Prostate gland (tissue), 2 donors: ENCODE measurements around the gene INAFM1. TPM values are rescaled to one million over a fixed set of nuclear protein-coding genes. Genes with fewer than 3 reads are reported as not detected.

Source experiments
- DNase-seq: peaks from one replicate; pipeline ENCODE4 v3.0.0-alpha.2; 2019; ENCODE audit warnings: low spot score
- H3K27ac ChIP-seq, 2 donors: fragments of 200-600 bp; sonication (generic); 2 replicates each; pipeline ENCODE4 v1.5.1; 2017 to 2019
- H3K27me3 ChIP-seq: fragments of 200-600 bp; sonication (generic); replicated peaks from 2 replicates; pipeline ENCODE4 v1.5.1; 2019; ENCODE audit not compliant: insufficient read depth
- H3K36me3 ChIP-seq, 2 donors: fragments of 200-600 bp; sonication (generic); 1 replicate in 1 of 2; 2 replicates in 1 of 2; pipeline versions ENCODE4 v1.5.1 to v1.8.1; 2017 to 2019
- H3K4me1 ChIP-seq: fragments of 200-600 bp; sonication (generic); replicated peaks from 2 replicates; pipeline ENCODE4 v1.5.1; 2019
- H3K4me3 ChIP-seq, 2 donors: fragments of 200-600 bp; sonication (generic); 2 replicates each; pipeline ENCODE4 v1.5.1; 2017 to 2019
- H3K9me3 ChIP-seq: fragments of 200-600 bp; sonication (generic); 2 replicates; pipeline ENCODE4 v1.5.1; 2017
- POLR2A ChIP-seq: fragments of 450-650 bp; IDR thresholded peaks from one replicate; pipeline ENCODE4 v1.6.1; 2016; ENCODE audit warnings: antibody characterized with exemption, mild to moderate bottlenecking
- POLR2AphosphoS5 ChIP-seq: sonication (generic); formaldehyde crosslinking; IDR thresholded peaks from one replicate; pipeline ENCODE4 v1.6.1; 2017; ENCODE audit warnings: antibody characterized with exemption
- WGBS: methylation state at CpG from one replicate; pipeline ENCODE4 v1.1.5; 2018; 5-methylcytosine and 5-hydroxymethylcytosine counted together
- intact Hi-C: fragments of 100-400 bp; cut with DNase I; formaldehyde crosslinking; loops from one replicate; pipeline ENCODE4 v1.14.2; 2022
- total RNA-seq, 2 donors: library from RNA; depleted of rRNA; stranded (reverse); fragments of >200 nt; gene quantifications; one replicate each; pipeline ENCODE4 v1.1.0, GENCODE V29; 2016
- TF ChIP-seq, protein P1 (sequence below), 4 experiments: fragments of 200-600 bp in 2 of 4; fragments of 450-650 bp in 2 of 4; sonication (generic) in 2 of 4; IDR thresholded peaks; 1 replicate in 3 of 4; 2 replicates in 1 of 4; pipeline ENCODE4 v1.5.1; 2016 to 2019; ENCODE audit warnings: antibody characterized with exemption in 4 of 4, mild to moderate bottlenecking in 2 of 4, moderate library complexity in 2 of 4

Gene INAFM1
- total RNA-seq, 2 donors from 2014 or later, result 11.4 to 30.2 TPM

DNA sequence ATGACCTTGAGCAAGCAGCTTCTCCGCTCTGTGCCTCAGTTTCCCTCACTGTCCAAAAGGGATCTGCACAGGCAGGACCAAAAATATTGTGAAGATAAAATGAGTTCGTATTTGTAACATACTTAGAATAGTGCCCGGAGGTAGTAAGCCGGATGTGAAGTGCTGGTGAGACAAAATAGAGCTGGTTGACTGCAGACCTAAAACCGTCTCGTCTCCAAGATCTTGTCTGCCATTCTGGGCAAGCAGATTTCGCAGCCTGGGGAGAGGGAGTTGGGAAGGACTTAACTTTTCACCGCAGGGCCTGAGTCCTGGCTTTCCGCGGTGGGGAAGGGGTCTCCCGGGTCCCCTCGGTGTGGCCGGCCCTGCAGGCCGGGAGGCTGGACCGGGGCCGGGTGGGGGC lies 35.5 kb upstream of the INAFM1 start:
- 10% methylated on average over 13 of the region's 16 CpGs for WGBS
- Histone ChIP-seq H3K9me3 (no peaks in the 10 kb centered on the region), H3K27me3 (no peaks in the 10 kb centered on the region), H3K4me3 (peak overlapping the region; percentile 3 to 26), H3K27ac (no peak overlapping the region), H3K4me1 (no peaks in the 10 kb centered on the region), H3K36me3 (no peaks in the 10 kb centered on the region)
- DNase-seq, result no peak
- no peak for TF ChIP-seq POLR2A
- TF ChIP-seq POLR2AphosphoS5, result no peak
- TF ChIP-seq, protein P1, sequence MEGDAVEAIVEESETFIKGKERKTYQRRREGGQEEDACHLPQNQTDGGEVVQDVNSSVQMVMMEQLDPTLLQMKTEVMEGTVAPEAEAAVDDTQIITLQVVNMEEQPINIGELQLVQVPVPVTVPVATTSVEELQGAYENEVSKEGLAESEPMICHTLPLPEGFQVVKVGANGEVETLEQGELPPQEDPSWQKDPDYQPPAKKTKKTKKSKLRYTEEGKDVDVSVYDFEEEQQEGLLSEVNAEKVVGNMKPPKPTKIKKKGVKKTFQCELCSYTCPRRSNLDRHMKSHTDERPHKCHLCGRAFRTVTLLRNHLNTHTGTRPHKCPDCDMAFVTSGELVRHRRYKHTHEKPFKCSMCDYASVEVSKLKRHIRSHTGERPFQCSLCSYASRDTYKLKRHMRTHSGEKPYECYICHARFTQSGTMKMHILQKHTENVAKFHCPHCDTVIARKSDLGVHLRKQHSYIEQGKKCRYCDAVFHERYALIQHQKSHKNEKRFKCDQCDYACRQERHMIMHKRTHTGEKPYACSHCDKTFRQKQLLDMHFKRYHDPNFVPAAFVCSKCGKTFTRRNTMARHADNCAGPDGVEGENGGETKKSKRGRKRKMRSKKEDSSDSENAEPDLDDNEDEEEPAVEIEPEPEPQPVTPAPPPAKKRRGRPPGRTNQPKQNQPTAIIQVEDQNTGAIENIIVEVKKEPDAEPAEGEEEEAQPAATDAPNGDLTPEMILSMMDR (IDR thresholded peaks at IDR 0.05), result no peak
- intact Hi-C loops, result no loop called here

DNA sequence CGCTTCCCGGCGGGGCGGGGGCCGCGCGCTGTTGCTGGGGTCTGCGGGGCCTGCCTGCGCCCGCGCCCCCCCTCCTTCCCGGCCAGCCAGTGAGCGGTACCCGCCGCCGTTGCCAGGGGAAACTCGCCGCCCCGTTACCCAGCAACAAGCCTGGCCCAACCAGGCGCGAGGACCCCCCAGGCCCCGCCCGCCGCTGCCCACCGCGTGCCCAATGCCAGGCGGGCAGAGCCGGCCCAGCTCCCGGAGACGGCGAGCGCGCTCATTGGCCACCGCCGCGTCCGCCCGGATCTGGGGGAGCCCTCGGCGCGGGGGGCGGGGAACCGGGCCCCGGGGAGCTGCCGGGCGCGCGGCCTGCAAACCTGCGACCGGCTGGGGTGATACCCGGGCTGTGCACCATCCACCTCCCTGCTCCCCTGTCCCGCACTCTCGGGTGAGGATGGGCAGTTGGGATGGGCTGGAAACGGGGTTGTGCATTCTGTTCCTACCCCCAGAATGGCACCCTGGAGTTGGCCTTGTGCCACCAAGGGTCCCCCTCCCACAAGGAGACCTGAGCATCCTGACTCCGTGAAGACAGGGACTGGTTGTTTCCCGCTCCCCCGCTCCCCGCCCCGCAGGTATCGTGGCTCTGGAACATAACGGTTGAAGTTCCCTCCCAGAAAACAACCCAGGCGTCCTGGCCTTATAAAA lies 34.9 kb upstream of the INAFM1 start:
- Histone ChIP-seq H3K27me3 (no peaks in the 10 kb centered on the region), H3K4me3 (peak overlapping the region; percentile 3 to 26)
- intact Hi-C loops, result no loop called here

DNA sequence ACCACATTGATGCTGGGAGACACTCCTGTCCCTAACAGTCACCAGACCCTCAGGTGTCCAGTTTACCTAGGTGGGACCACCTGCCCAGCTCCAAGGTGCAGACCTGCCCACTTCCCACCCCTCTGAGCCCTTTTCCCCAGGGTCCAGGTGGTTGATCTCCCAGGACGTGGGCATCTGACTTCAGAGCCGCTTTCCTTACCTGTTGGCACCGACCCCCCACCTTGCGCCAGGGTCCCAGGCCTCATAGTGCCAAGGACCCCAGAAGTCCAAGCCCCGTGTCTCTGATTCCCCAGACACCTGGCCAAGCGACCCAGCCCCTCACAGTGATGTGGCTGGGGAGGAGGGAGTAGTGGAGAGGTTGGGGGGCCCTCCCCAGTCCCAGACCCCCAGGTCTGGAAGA lies 34.1 kb upstream of the INAFM1 start:
- Histone ChIP-seq H3K36me3 (no peaks in the 10 kb centered on the region), H3K4me1 (no peaks in the 10 kb centered on the region), H3K27me3 (no peaks in the 10 kb centered on the region), H3K27ac (no peak overlapping the region), H3K9me3 (no peaks in the 10 kb centered on the region), H3K4me3 (no peak overlapping the region)
- DNase-seq, result no peak
- TF ChIP-seq POLR2A, result no peak
- TF ChIP-seq, protein P1 (IDR thresholded peaks at IDR 0.05), result no peak
- TF ChIP-seq POLR2AphosphoS5, result no peak
- whole genome bisulfite sequencing, result 77% methylated on average over 6 of the region's 6 CpGs
- intact Hi-C loops, result no loop called here

More for the DNA sequence above, 34.9 kb upstream of the INAFM1 start:
- H3K36me3 ChIP-seq, result no peaks in the 10 kb centered on the region
- no peaks in the 10 kb centered on the region for H3K4me1 ChIP-seq
- 2% methylated on average over 50 of the region's 62 CpGs for WGBS
- DNase-seq, result no peak
- H3K27ac ChIP-seq, result no peak overlapping the region
- TF ChIP-seq, protein P1 (IDR thresholded peaks at IDR 0.05), result no peak
- no peak for TF ChIP-seq POLR2A
- no peak for TF ChIP-seq POLR2AphosphoS5
- no peaks in the 10 kb centered on the region for H3K9me3 ChIP-seq

DNA sequence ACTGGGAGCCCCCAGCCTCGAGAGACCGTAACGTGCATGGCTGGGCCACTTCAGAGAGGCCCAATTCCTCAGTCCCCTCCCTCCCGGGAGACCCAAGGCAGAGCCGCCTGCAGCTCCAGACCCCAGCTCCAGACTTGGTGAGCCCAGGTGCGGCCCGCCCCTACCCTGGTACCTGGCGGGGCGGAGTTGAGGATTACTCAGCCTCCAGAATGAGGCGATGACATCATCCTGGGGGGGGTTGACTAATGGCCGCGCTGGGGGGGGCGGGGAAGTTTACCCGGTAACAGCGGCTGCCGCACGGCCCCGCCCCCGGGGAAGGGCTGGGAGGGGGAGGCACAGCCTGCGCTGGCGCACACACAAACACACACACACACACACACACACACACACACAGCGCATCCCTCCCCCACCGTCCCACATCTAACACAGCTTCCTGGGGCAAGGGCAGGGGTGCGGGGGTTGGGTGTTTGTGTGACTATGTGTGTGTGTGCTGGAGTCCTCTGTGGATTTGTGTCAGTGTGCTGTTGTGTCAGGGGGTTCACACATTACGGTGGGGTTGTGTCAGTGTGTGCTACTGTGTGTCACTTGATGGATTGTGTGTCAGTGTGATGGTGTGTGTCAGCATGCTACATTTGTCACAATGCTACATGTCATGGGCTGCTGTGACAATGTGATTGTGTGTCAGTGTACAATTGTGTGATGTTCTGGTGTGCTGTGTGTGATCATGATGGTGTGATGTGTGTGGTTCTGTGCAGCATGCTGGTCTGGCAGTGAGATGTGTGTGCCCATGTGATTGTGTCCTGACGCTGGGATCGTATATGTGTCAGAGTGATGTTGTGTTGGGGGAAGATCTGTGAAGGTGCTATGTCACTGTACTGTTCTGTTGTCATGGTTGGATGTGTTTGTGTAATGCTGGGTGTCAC lies 33.4 kb upstream of the INAFM1 start:
- no peaks in the 10 kb centered on the region for H3K27me3 ChIP-seq
- 8% methylated on average over 20 of the region's 27 CpGs for WGBS
- no peak overlapping the region for H3K27ac ChIP-seq
- no peaks in the 10 kb centered on the region for H3K4me1 ChIP-seq
- H3K9me3 ChIP-seq, result no peaks in the 10 kb centered on the region
- H3K36me3 ChIP-seq, result no peaks in the 10 kb centered on the region
- intact Hi-C loops, result no loop called here
- peak; percentile 70 for DNase-seq
- TF ChIP-seq POLR2AphosphoS5, result no peak
- peak; percentile 35 for TF ChIP-seq POLR2A
- TF ChIP-seq, protein P1 (IDR thresholded peaks at IDR 0.05), result no peak
- no peak overlapping the region for H3K4me3 ChIP-seq
